ENCODE data around the gene MAGI2.

MAGI2 gene

DNA sequence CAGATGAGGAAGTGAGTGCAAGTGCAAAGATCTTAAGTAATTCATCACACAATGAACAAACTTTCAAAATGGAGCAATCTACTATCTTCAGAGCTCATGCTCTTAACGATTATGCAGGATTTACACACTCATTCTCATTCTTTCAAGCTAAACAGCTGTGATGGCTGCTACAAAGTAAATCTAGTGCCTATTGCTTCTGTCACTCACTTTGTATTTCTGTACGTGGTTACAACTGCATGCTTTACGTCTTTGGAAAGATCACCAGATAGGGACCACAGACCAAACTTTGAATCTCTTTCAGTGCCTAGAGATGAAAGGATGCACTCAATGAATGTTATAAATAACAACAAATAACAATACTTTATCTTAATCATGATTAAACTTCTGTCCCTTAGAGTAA lies 194.6 kb downstream of the MAGI2 start:
- no peak for DNase-seq (ENCODE audit: low read depth, low spot score)

DNA sequence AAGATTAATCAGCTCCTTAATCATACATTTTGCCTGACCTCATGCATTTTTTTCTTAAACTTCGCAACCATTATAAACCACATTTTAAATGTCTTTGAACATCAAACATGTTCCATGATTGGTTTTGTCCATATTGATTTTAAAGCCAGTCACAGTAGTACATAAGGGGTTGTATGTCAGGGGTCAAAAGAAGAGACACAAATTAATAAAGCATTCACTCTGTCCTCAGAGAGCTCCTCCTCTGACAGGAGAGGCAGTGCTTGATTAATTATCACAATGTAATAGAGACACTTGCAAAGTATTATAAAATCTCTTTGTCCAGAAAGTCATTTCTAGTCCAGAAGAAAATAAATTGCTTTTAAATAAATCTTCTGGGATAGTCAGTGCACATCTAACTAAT lies 195.5 kb downstream of the MAGI2 start:
- no peak for DNase-seq (ENCODE audit: low read depth, low spot score)

GRCh38 chr7:79245623-79246249 lies 207.7 kb downstream of the MAGI2 start:
- DNase-seq (ENCODE audit: low read depth, low spot score), result no peak

DNA sequence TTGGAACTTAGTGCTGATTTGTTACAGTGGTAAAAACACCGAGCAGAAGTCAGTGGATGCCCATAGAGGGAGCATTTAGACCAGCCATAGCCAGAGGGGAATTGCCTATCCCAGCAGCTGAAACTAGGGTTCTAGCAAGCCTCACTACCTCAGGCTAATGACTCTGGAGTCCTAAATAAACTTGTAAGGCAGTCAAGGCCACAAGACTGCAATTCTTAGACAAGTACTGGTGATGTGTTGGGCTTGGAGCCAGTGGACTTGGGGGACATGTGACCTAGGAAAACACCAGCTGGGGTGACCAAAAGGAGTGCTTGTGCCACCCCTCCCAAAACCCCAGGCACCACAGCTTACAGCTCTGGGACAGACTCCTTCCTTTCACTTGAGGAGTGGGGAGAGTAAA lies 209.0 kb downstream of the MAGI2 start:
- no peak for DNase-seq (ENCODE audit: low read depth, low spot score)

DNA sequence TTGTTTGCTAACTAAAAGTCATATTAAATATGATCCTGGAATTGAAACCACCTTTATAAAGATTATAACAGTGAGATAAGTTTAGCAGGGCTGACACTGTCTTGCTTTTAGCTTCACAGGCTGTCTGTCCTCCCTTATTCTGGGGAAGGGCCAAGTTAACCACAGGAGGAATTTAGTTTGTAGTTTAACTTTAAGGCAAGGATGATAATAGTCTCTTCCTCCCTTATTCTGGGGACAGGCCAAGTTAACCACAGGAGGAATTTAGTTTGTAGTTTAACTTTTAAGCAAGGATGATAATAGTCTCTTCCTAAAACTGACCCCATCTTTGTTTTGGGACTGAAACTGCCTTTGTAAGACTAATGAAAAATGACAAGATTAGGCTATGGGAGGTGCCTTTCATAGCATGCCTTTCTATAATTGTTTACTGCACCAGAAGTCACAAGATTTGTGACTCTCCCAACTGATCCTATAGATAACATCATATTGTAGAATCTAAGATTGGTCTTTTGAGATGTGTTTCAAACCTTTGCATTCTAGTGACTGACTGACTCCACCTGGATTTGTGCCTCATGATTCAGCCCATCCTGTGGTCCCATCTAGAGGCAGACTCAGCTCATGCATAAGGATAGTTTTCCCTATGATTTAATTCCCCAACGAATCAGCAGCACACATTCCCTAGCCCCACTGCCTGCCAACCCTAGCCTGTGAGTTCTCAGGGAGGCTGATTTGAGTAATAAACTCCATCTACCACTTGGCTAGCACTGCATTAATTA lies 212.0 kb downstream of the MAGI2 start:
- DNase-seq (ENCODE audit: low read depth, low spot score), result peak; percentile 10

DNA sequence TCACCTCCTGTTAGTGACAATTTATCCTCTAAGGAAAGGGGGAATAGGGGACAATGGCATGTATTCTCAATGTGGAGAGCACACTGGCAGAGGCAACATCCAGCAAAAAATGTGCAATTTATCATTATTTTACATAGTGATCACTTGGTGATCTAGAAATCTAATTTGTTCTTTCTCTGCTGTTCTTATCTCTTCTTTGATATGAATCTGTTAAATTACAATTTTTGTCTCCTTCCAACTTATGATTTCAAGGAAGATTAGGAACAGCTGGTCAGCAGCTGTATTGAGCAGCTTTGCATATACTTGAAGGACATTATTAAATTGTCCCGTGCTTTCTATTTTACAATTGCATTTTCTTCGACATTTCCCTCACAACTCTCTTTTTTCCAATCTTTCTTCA lies 213.1 kb downstream of the MAGI2 start:
- DNase-seq (ENCODE audit: low read depth, low spot score), result no peak

- DNase-seq (ENCODE audit: low read depth, low spot score), result no peak
Measured at GRCh38 chr7:79236352-79237028, 217.0 kb downstream of the MAGI2 start.

DNA sequence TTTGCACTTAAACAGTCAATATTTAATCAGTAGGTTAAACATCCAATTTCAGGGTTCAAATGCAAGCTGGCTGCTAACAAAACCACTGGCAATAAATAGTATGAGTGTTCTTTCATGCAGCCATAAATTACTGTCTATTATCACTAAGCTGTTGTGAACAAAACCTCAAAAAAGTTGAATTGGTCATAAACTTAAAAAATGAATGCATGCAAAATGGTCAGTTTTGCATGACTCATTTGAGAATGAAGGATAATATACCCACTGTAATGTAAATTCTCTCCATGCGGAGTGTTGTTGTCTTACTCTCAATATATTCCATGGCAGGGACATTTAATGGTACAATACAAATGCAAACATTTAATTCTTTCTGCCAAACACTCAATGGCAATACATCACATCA lies 226.4 kb downstream of the MAGI2 start:
- DNase-seq (ENCODE audit: low read depth, low spot score), result no peak

DNA sequence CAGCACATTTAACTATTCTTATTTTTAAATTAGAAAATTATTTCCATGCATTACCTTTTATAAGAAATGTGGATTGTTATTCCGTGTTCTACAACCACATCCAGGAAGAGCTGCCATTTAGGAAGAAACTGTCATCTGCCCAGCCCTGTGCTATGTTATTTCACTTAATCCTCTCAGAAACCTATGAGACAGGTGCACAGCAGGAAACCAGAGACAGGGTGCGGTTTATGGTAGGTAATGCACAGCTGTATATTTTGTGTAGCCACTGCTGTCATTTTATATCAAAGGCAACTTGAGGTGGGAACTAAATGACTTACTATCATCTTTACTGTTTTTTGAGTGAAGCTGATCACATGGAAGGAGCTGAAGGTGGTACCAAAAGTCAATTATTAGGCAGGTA lies 232.3 kb downstream of the MAGI2 start:
- DNase-seq (ENCODE audit: low read depth, low spot score), result no peak

GRCh38 chr7:79217976-79218626 lies 235.4 kb downstream of the MAGI2 start:
- DNase-seq (ENCODE audit: low read depth, low spot score), result no peak

DNA sequence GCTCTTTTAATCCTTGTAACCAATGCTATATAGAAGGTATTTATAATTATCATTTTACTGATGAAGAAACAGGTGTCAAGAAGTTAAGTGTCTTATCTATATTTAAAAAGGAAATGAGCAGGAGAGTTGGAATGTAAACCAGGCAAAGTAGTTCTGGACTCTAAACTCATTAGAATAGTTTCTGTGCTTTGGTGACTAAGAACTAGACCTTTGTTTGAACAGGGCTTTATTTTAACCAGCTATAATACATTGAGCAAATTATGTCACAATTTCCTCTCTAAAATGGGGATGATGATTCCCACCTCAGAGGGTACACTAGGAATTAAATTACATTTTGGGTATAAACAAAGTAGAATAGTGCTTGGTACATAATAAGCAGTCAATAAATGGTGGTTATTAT lies 236.0 kb downstream of the MAGI2 start:
- DNase-seq (ENCODE audit: low read depth, low spot score), result no peak

DNA sequence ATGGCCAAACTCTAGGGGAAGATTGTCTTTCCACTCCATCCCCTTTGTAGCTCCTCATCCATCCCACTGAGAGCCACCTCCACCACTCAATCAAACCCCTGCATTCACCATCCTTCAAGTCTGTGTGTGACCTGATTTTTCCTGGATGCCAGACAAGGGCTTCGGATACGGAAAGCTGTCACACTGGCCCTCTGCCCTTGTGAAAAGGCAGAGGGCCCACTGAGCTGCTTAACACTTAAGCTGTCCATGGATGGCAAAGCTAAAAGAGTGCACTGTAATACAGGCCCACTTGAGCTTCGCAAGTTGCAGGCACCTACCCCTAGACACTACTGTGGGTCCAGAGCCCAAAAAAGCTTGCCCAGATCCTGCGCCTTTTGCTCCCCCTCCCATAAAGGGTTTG lies 237.2 kb downstream of the MAGI2 start:
- DNase-seq (ENCODE audit: low read depth, low spot score), result no peak

- DNase-seq (ENCODE audit: low read depth, low spot score), result no peak
Measured at GRCh38 chr7:79212334-79212733, 241.1 kb downstream of the MAGI2 start.

GRCh38 chr7:79211724-79212123 lies 241.7 kb downstream of the MAGI2 start:
- no peak for DNase-seq (ENCODE audit: low read depth, low spot score)

DNA sequence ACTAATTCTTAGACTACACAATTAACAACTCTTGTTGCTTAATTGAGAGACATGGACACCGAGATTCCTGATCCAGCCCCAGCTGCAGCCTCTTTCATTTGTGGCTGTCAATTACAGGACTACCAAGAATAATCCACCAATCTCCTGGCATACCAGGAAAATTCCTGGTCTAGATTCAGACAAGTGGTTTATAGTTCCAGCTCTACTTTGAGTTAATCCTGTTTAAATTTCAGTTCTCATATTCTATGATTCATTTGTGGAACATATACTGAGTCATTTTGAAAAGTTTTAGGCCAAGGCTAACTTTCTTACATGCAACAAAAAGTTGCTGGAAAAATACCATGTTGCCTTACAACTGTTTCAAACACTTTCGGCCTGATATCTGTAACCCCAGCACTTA lies 253.5 kb downstream of the MAGI2 start:
- no peak for DNase-seq (ENCODE audit: low read depth, low spot score)

DNA sequence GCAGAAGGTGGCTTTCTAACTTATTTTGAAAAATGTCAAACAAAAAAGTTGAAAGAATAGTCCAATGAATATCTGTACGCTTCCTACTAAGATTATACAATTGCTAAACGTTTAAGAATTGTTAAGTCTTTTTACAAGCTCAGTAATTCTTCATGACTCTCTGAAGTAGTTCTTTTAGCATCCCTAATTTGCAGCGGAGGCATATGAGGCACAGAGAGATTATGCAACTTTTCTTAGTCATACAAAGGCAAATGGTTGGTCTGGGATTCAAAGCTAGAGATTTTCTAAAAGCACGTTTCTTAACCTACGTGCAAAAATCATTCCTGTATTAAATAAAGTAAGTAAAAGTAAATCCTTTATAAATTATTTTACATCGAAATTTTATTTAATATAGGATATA lies 254.2 kb downstream of the MAGI2 start:
- no peak for DNase-seq (ENCODE audit: low read depth, low spot score)

DNA sequence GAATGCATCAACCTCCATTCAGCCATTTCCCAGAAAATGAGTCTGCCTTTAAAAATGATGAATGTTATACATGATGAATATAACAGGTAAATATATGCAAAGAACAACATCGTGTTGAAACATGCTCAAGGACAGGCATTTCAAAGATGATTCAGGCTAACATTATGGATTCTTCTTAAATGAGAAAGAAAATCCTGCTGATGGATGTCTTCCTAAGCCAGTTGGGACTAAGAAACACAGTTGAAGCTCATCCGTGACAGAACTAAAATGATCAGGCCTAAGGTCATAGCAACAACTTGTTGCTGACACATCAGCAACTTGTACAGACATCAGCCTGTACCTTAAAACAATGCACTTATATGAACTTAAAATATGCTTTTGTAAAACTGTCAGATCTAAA lies 267.9 kb downstream of the MAGI2 start:
- no peak for DNase-seq (ENCODE audit: low read depth, low spot score)

GRCh38 chr7:79182283-79182682 lies 271.2 kb downstream of the MAGI2 start:
- peak; percentile 23 for DNase-seq (ENCODE audit: low read depth, low spot score)

DNA sequence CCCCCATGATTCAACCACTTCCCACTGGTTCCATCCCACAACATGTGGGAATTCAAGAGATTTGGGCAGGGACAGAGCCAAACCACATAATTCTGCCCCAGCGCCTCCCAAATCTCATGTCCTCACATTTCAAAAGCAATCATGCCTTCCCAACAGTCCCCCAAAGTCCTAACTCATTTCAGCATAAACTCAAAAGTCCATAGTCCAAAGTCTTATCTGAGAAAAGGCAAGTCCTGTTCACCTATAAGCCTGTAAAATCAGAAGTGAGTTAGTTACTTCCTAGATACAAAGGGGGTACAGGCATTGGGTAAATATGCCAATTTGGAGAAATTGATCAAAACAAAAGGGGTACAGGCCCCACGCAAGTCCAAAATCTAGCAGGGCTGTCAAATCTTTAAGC lies 272.9 kb downstream of the MAGI2 start:
- DNase-seq (ENCODE audit: low read depth, low spot score), result no peak

DNA sequence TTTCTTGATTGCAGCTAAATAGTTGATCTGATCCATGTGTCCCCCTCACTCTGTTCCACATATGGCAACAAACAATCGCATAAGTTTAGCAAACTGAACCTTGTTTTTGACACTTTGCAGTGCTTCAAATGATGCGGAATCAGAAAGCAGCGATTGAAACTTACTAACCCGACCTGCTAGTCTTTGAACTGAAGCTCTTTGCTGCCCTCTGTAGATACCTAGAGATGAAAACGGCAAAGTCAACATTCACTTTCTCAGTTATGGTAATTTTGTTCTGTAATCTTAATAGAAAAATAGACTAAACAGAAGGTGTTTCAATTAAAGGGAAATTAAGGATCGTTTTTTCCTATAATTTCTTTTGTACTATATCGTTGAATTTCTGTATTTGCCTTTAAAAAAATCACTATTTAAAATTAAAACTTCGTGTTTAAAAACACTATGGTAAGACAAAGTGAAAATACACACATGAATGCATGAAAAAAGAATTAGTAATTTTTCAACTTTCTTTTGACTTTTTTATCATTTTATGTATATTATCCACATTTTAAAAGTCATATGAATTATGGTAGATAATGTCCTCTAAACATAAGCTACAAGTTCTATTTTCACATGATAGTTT lies 276.5 kb downstream of the MAGI2 start:
- no peak for DNase-seq (ENCODE audit: low read depth, low spot score)

GRCh38 chr7:79175374-79175773 lies 278.1 kb downstream of the MAGI2 start:
- no peak for DNase-seq (ENCODE audit: low read depth, low spot score)

DNA sequence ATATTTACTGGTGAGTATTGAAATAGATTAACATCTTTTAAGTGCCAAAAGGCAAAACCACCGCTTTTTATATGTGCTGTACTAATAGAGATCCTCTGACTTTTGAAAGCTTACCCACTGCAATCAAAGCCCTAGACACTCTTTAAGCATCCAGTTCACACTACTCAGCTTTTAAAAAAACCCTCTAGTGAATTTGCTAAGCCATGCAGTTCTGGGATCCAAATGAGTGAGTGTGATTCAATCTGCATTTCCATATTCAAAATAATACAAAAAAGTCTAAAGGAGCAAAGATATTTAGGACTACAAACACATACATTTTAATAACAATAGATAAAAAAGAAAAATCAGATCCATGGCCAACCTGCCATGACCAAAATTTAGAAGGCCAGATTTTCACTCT lies 288.2 kb downstream of the MAGI2 start:
- DNase-seq (ENCODE audit: low read depth, low spot score), result no peak
